Activated CD4-positive, alpha-beta T cell treated with anti-CD3 and anti-CD28 coated beads, Interleukin-2, Interleukin-4, amounts not matched to agents 100 ng/mL and 50 ng/mL, durations not matched to agents 16 hours and 8 hours (primary cell): ENCODE results near the gene TM2D1.
A peak's percentile ranks its signal among the peaks of the same experiment; 100 is the strongest.

Experiments
- DNase-seq: peaks from one replicate; pipeline ENCODE4 v3.0.0-alpha.2; 2020; ENCODE audit warnings: low spot score

Gene TM2D1

GRCh38 chr1:61644303-61644702, 80.6 kb downstream of the TM2D1 start:
- no peak for DNase-seq

- no peak for DNase-seq
Observed at GRCh38 chr1:61642475-61643232, 82.3 kb downstream of the TM2D1 start.

- DNase-seq = peak; percentile 69
Observed at GRCh38 chr1:61641578-61642336, 83.2 kb downstream of the TM2D1 start.

GRCh38 chr1:61640531-61641530, 84.1 kb downstream of the TM2D1 start:
- no peak for DNase-seq

GRCh38 chr1:61639608-61640336, 85.2 kb downstream of the TM2D1 start:
- no peak for DNase-seq

- no peak for DNase-seq
Observed at GRCh38 chr1:61638911-61639605, 85.9 kb downstream of the TM2D1 start.

GRCh38 chr1:61638296-61638695, 86.6 kb downstream of the TM2D1 start:
- no peak for DNase-seq

GRCh38 chr1:61637470-61637869, 87.5 kb downstream of the TM2D1 start:
- DNase-seq = no peak

GRCh38 chr1:61636814-61637213, 88.1 kb downstream of the TM2D1 start:
- no peak for DNase-seq

- no peak for DNase-seq
Observed at GRCh38 chr1:61636376-61636775, 88.6 kb downstream of the TM2D1 start.

GRCh38 chr1:61635557-61635956, 89.4 kb downstream of the TM2D1 start:
- no peak for DNase-seq

- DNase-seq = no peak
Observed at GRCh38 chr1:61631436-61631835, 93.5 kb downstream of the TM2D1 start.
